Astrocyte (in vitro differentiated cells and primary cell): ENCODE measurements around the gene SMOC1.
A peak's percentile ranks its signal among the peaks of the same experiment; 100 is the strongest.

Experiments used
- CTCF ChIP-seq: IDR thresholded peaks from 2 replicates; pipeline ENCODE4 v1.5.1; 2011; ENCODE audit warnings: low read depth, mild to moderate bottlenecking, inconsistent platforms, low read length, moderate library complexity; ENCODE audit not compliant: insufficient read depth
- EZH2 ChIP-seq: IDR thresholded peaks from 2 replicates; pipeline ENCODE4 v1.6.1; 2012; ENCODE audit warnings: mild to moderate bottlenecking, low read length, inconsistent platforms; ENCODE audit not compliant: insufficient read depth

- peak; percentile 52 for TF ChIP-seq EZH2
- no peak for TF ChIP-seq CTCF
These were observed at the start of gene SMOC1 for GRCh38 chr14:69879175-69880043.
